HL-60 (cell line): ENCODE data around the gene MED7.

Experiments used
- DNase-seq, 2 experiments: peaks; one replicate each; pipeline ENCODE4 v3.0.0-alpha.2; 2010 to 2020; ENCODE audit warnings: low read depth in 1 of 2, low spot score in 1 of 2
- H3K27ac ChIP-seq: fragments of 250-450 bp; sonication (Bioruptor Pico); replicated peaks from 2 replicates; pipeline ENCODE4 v1.5.1; 2020; ENCODE audit warnings: mild to moderate bottlenecking, moderate library complexity
- H3K27me3 ChIP-seq: fragments of 250-450 bp; sonication (Bioruptor Pico); 2 replicates; pipeline ENCODE4 v1.5.1; 2021; ENCODE audit warnings: mild to moderate bottlenecking, moderate library complexity; ENCODE audit not compliant: insufficient read depth, poor library complexity, severe bottlenecking
- H3K4me3 ChIP-seq: replicated peaks from 2 replicates; pipeline ENCODE4 v1.5.1; 2011; ENCODE audit warnings: mild to moderate bottlenecking, control low read depth, low read length; ENCODE audit not compliant: insufficient read depth
- GABPA ChIP-seq: IDR thresholded peaks from 2 replicates; pipeline ENCODE4 v1.6.1; 2012; ENCODE audit warnings: low read depth
- POLR2AphosphoS5 ChIP-seq: IDR thresholded peaks from 2 replicates; pipeline ENCODE4 v1.6.1; 2012; ENCODE audit warnings: low read depth
- REST ChIP-seq: IDR thresholded peaks from 2 replicates; pipeline ENCODE4 v1.6.1; 2012; ENCODE audit warnings: low read depth; ENCODE audit not compliant: insufficient replicate concordance
- SPI1 ChIP-seq: IDR thresholded peaks from 2 replicates; pipeline ENCODE4 v1.6.1; 2012; ENCODE audit warnings: low read depth, mild to moderate bottlenecking, borderline replicate concordance
- TF ChIP-seq, protein P1 (sequence below): IDR thresholded peaks from one replicate; pipeline ENCODE4 v1.5.1; 2011; ENCODE audit warnings: low read length, control low read depth, inconsistent platforms; ENCODE audit not compliant: insufficient read depth

The MED7 gene

DNA sequence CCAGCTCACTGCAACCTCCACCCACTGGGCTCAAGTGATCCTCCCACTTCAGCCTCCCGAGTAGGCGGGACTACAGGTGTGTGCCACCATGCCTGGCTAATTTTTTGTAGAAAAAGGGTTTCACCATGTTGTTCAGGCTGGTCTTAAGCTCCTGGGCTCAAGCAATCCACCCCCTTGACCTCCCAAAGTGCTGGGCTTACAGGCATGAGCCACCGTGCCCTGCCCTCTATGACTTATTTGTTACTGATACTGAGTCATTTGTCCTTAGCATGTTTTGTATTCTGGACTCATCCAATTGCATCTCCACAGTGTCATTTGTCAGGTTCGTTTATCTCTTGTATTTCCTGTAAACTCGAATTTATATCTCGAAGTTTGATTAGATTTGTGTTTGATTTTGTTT, 35.3 kb upstream of the MED7 start:
- H3K4me3 ChIP-seq = no peak overlapping the region
- peaks cover 25% of the 10 kb centered on the region for H3K27me3 ChIP-seq
- no peak for TF ChIP-seq GABPA
- TF ChIP-seq, protein P1, sequence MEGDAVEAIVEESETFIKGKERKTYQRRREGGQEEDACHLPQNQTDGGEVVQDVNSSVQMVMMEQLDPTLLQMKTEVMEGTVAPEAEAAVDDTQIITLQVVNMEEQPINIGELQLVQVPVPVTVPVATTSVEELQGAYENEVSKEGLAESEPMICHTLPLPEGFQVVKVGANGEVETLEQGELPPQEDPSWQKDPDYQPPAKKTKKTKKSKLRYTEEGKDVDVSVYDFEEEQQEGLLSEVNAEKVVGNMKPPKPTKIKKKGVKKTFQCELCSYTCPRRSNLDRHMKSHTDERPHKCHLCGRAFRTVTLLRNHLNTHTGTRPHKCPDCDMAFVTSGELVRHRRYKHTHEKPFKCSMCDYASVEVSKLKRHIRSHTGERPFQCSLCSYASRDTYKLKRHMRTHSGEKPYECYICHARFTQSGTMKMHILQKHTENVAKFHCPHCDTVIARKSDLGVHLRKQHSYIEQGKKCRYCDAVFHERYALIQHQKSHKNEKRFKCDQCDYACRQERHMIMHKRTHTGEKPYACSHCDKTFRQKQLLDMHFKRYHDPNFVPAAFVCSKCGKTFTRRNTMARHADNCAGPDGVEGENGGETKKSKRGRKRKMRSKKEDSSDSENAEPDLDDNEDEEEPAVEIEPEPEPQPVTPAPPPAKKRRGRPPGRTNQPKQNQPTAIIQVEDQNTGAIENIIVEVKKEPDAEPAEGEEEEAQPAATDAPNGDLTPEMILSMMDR = no peak
- TF ChIP-seq POLR2AphosphoS5 = no peak
- no peak for TF ChIP-seq REST
- no peak for TF ChIP-seq SPI1
- DNase-seq = no peak
- no peak overlapping the region for H3K27ac ChIP-seq

GRCh38 chr5:157175071-157175612, 32.5 kb upstream of the MED7 start:
- DNase-seq = no peak
- Histone ChIP-seq H3K27ac (no peak overlapping the region), H3K4me3 (no peak overlapping the region), H3K27me3 (peaks cover 10% of the 10 kb centered on the region)
- TF ChIP-seq GABPA = no peak
- TF ChIP-seq POLR2AphosphoS5 = no peak
- no peak for TF ChIP-seq REST
- TF ChIP-seq, protein P1 = no peak
- no peak for TF ChIP-seq SPI1

DNA sequence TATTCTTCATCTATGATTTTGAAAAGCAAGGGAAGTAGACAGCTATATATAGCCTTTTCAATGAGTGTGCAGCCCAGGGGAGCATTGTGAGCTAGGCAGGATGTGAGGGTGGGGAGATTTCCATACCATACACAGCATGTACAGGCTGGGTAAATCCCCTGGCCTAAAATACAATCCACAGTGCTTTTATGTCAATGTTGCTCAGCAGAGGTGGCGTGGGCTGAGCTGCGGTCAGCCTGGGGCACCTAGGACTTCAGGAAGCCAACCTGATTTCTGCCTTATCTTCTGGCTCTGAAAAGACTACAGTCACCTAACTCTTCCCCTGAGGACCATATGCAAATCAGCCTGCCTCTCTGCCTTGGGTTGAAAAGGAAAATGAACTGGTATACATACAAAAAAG, 29.7 kb upstream of the MED7 start:
- DNase-seq = no peak
- H3K27me3 ChIP-seq = peaks cover 2% of the 10 kb centered on the region
- H3K4me3 ChIP-seq = no peak overlapping the region
- H3K27ac ChIP-seq = no peak overlapping the region
- TF ChIP-seq REST (no peak), GABPA (no peak), POLR2AphosphoS5 (no peak), SPI1 (no peak)
- TF ChIP-seq, protein P1 = no peak
